A673 (cell line): ENCODE measurements around the gene SIRPG.

ENCODE experiments used
- EZH2 ChIP-seq: fragments of 200-600 bp; sonication (generic); IDR thresholded peaks from 2 replicates; pipeline ENCODE4 v1.6.1; 2017; ENCODE audit warnings: borderline replicate concordance, low read depth, mild to moderate bottlenecking, mixed read lengths, antibody characterized with exemption, low read length; ENCODE audit not compliant: poor library complexity, severe bottlenecking
- TF ChIP-seq, protein P1 (sequence below): fragments of 300-800, 200-600 bp; sonication (generic); conservative IDR thresholded peaks from 2 replicates; pipeline ENCODE4 v1.5.1; 2017; ENCODE audit warnings: low read depth, mild to moderate bottlenecking, antibody characterized with exemption, low read length, moderate library complexity, mixed read lengths

DNA sequence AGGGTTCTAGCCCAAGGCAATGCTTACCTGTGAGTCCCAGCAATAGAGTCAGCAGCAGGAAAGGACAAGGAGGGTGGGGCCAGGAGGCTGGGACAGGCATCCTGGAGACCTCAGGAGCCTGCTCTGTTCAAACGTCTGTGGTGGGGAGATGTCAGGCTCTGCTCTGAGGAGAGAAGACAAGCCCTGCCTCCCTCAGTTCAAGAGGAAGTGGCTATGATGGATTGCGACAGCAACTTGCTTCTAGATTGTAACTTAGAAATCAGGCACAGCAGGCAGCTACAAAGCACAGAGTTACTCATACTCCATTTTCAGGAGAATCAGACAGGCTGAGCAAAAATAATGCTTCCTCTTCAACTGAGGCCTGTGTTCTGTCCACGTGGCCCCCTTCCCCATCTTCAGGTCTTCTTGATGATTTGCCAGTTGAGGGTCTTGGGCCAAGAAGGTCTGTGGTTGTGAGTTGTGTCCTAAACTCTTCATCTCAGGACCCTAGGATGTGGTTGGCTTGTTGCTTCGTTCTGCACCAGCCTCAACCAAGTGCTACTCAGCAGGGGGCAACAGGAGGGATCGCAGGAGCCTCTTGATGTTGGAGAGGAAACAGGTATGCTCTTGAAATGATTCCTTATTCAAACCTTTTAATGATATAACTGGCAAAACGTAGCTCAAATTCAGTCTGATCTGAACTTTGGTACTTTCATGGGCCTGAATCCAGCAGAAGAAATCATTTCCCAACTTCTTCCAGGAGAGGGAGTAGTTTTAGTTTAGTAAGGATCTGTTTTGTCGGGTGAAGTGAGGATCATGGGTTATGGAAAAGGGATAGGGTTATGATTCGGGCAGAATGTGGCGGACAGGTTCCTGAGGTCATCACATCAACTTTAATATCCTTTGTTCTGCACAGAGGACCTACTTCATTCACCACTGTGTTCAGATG, 68.8 kb downstream of the SIRPG start:
- TF ChIP-seq, protein P1, sequence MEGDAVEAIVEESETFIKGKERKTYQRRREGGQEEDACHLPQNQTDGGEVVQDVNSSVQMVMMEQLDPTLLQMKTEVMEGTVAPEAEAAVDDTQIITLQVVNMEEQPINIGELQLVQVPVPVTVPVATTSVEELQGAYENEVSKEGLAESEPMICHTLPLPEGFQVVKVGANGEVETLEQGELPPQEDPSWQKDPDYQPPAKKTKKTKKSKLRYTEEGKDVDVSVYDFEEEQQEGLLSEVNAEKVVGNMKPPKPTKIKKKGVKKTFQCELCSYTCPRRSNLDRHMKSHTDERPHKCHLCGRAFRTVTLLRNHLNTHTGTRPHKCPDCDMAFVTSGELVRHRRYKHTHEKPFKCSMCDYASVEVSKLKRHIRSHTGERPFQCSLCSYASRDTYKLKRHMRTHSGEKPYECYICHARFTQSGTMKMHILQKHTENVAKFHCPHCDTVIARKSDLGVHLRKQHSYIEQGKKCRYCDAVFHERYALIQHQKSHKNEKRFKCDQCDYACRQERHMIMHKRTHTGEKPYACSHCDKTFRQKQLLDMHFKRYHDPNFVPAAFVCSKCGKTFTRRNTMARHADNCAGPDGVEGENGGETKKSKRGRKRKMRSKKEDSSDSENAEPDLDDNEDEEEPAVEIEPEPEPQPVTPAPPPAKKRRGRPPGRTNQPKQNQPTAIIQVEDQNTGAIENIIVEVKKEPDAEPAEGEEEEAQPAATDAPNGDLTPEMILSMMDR: no peak
- no peak for TF ChIP-seq EZH2
